A549 (cell line): ENCODE results near the gene LRRC45. TPM values are rescaled to one million over a fixed set of nuclear protein-coding genes. Genes with fewer than 3 reads are reported as not detected.

Experiments used
- ATAC-seq, 2 experiments: fragments of 200-7000 bp in 1 of 2; fragments of >200 bp in 1 of 2; cut with Nextera tagmentation in 1 of 2; cut with Tn5 transposase in 1 of 2; 3 replicates each; pipeline versions ENCODE4 v1.8.0 to v1.9.1; 2018 to 2020; ENCODE audit warnings: mild to moderate bottlenecking in 1 of 2, moderate library complexity in 1 of 2
- CTCF ChIA-PET: fragments of 300-600 bp; sonication (Branson Sonifier 250); formaldehyde crosslinking; extraction: SDS; loops from one replicate; lab custom pipeline; 2021; ENCODE audit warnings: antibody characterized with exemption, inconsistent platforms; lab: Yijun Ruan, JAX
- POLR2A ChIA-PET: fragments of 350-600 bp; formaldehyde crosslinking; extraction: SDS; loops from one replicate; lab custom pipeline; 2021; ENCODE audit warnings: antibody characterized with exemption, inconsistent platforms; lab: Yijun Ruan, JAX
- DNase-seq, 2 experiments: peaks; one replicate each; pipeline versions ENCODE4 v3.0.0 to v3.0.0-alpha.2; 2011 to 2016; ENCODE audit warnings: low read depth in 1 of 2, low spot score in 1 of 2
- FAIRE-seq: peaks from 2 replicates; lab custom pipeline; 2011; peaks lifted over from hg19 to GRCh38; lab: Jason Lieb, UNC
- H3K27ac ChIP-seq, 2 experiments: fragments of >200 bp; sonication (Bioruptor Twin); formaldehyde crosslinking; 3 replicates each; pipeline ENCODE4 v1.5.1; 2016 to 2017
- H3K4me1 ChIP-seq: fragments of >200 bp; sonication (Bioruptor Twin); formaldehyde crosslinking; 3 replicates; pipeline ENCODE4 v1.6.1; 2016
- H3K4me2 ChIP-seq: fragments of >200 bp; sonication (Bioruptor Twin); formaldehyde crosslinking; 3 replicates; pipeline ENCODE4 v1.6.1; 2016
- H3K4me3 ChIP-seq: fragments of >200 bp; sonication (Bioruptor Twin); formaldehyde crosslinking; 3 replicates; pipeline ENCODE4 v1.5.1; 2016
- H3K9me3 ChIP-seq: fragments of >200 bp; sonication (Bioruptor Twin); formaldehyde crosslinking; 3 replicates; pipeline ENCODE4 v1.6.1; 2016
- CBX2 ChIP-seq: fragments of 200-600 bp; sonication (generic); IDR thresholded peaks from 2 replicates; pipeline ENCODE4 v1.6.1; 2016; ENCODE audit warnings: low read depth, mild to moderate bottlenecking, borderline replicate concordance
- CHD2 ChIP-seq: fragments of 150-350 bp; IDR thresholded peaks from 2 replicates; pipeline ENCODE4 v1.6.1; 2014; ENCODE audit warnings: low read length; ENCODE audit not compliant: partially characterized antibody
- EHF ChIP-seq: fragments of 250-450 bp; sonication (Bioruptor Pico); IDR thresholded peaks from 2 replicates; pipeline ENCODE4 v1.5.0; 2020; ENCODE audit warnings: mild to moderate bottlenecking
- EP300 ChIP-seq, 2 experiments: fragments of >200 bp; sonication (Bioruptor Twin); formaldehyde crosslinking; IDR thresholded peaks; 2 replicates in 1 of 2; 3 replicates in 1 of 2; pipeline ENCODE4 v1.6.1; 2016 to 2017
- HDAC2 ChIP-seq: fragments of 200-600 bp; sonication (generic); IDR thresholded peaks from 2 replicates; pipeline ENCODE4 v1.6.1; 2016
- HES2 ChIP-seq: fragments of >200 bp; sonication (Bioruptor Twin); formaldehyde crosslinking; IDR thresholded peaks from 2 replicates; pipeline ENCODE4 v1.6.1; 2016
- HEYL ChIP-seq: fragments of 250-450 bp; sonication (Bioruptor Pico); IDR thresholded peaks from 2 replicates; pipeline ENCODE4 v1.8.0; 2021; ENCODE audit warnings: mild to moderate bottlenecking, moderate library complexity
- HOXB13 ChIP-seq: fragments of 250-450 bp; sonication (Bioruptor Pico); IDR thresholded peaks from 2 replicates; pipeline ENCODE4 v1.5.0; 2020; ENCODE audit warnings: low read depth, mild to moderate bottlenecking, moderate library complexity
- HOXB5 ChIP-seq: fragments of 250-450 bp; sonication (Bioruptor Pico); IDR thresholded peaks from 2 replicates; pipeline ENCODE4 v1.5.0; 2020; ENCODE audit warnings: mild to moderate bottlenecking, moderate library complexity
- MAZ ChIP-seq: fragments of 150-350 bp; IDR thresholded peaks from 2 replicates; pipeline ENCODE4 v1.6.1; 2014; ENCODE audit warnings: antibody characterized with exemption, low read depth, low read length, borderline replicate concordance
- RARB ChIP-seq: fragments of 250-450 bp; sonication (Bioruptor Pico); IDR thresholded peaks from 2 replicates; pipeline ENCODE4 v1.8.0; 2021; ENCODE audit warnings: mild to moderate bottlenecking, moderate library complexity
- RCOR1 ChIP-seq: fragments of 150-350 bp; IDR thresholded peaks from 2 replicates; pipeline ENCODE4 v1.6.1; 2014; ENCODE audit warnings: antibody characterized with exemption, low read length, low read depth
- REST ChIP-seq: fragments of 200-600 bp; sonication (generic); IDR thresholded peaks from 2 replicates; pipeline ENCODE4 v1.6.1; 2016; ENCODE audit warnings: antibody characterized with exemption, mild to moderate bottlenecking, moderate library complexity
- RFX5 ChIP-seq: fragments of 450-650 bp; IDR thresholded peaks from 2 replicates; pipeline ENCODE4 v1.7.1; 2014; ENCODE audit warnings: antibody characterized with exemption, mild to moderate bottlenecking, moderate library complexity
- RNF2 ChIP-seq: fragments of 200-600 bp; sonication (generic); IDR thresholded peaks from 2 replicates; pipeline ENCODE4 v1.6.1; 2016; ENCODE audit warnings: low read depth, mild to moderate bottlenecking, antibody characterized with exemption, moderate library complexity, borderline replicate concordance
- TP53 ChIP-seq: fragments of 250-450 bp; sonication (Bioruptor Pico); IDR thresholded peaks from 2 replicates; pipeline ENCODE4 v1.5.0; 2021; ENCODE audit warnings: mild to moderate bottlenecking, moderate library complexity
- USF2 ChIP-seq: fragments of 450-650 bp; IDR thresholded peaks from 2 replicates; pipeline ENCODE4 v1.6.1; 2014; ENCODE audit warnings: antibody characterized with exemption
- ZC3H11A ChIP-seq: fragments of 450-650 bp; IDR thresholded peaks from 2 replicates; pipeline ENCODE4 v1.6.1; 2014; ENCODE audit warnings: antibody characterized with exemption, mild to moderate bottlenecking
- ZFP36 ChIP-seq: fragments of 450-650 bp; IDR thresholded peaks from 2 replicates; pipeline ENCODE4 v1.6.1; 2014; ENCODE audit warnings: borderline replicate concordance; ENCODE audit not compliant: partially characterized antibody
- ZNF302 ChIP-seq: fragments of 250-450 bp; sonication (Bioruptor Pico); IDR thresholded peaks from 2 replicates; pipeline ENCODE4 v1.9.0; 2021; ENCODE audit warnings: inconsistent platforms, mild to moderate bottlenecking, moderate library complexity
- WGBS: methylation state at CpG from one replicate; pipeline ENCODE4 v1.1.6; 2017; ENCODE audit errors: missing lambda C conversion rate; 5-methylcytosine and 5-hydroxymethylcytosine counted together
- polyA plus RNA-seq, 4 experiments: library from polyadenylated mRNA; depleted of rRNA in 3 of 4; stranded (reverse); fragments of >200 nt; fragmentation: RNase III in 1 of 4; extraction: RNeasy Plus Mini Kit Qiagen cat#74134 plus additional on column Dnase treatment in 1 of 4; gene quantifications; 2 replicates in 3 of 4; 3 replicates in 1 of 4; pipeline ENCODE4 v1.2.3, GENCODE V29; 2011 to 2017
- TF ChIP-seq, protein P1 (sequence below): IDR thresholded peaks from 2 replicates; pipeline ENCODE4 v1.6.1; 2012

LRRC45 gene
- polyA plus RNA-seq, 2 of the 4 experiments (the other 2 are of a cell fraction), result 6.4 to 24.5 TPM

GRCh38 chr17:82062076-82062983 is 39.2 kb downstream of the LRRC45 start:
- no peak for DNase-seq
- Histone ChIP-seq H3K27ac (no peak overlapping the region), H3K4me3 (no peak overlapping the region), H3K9me3 (no peaks in the 10 kb centered on the region), H3K4me1 (peaks cover 19% of the 10 kb centered on the region), H3K4me2 (no peak overlapping the region)
- WGBS, result 89% methylated on average over 20 of the region's 24 CpGs
- FAIRE-seq, result no peak
- TF ChIP-seq EP300 (IDR thresholded peaks at IDR 0.05), result no peak
- TF ChIP-seq TP53, result no peak
- no peak for TF ChIP-seq ZNF302 (CRISPR knock-in tag)
- no peak for TF ChIP-seq ZFP36
- no peak for TF ChIP-seq HOXB13
- TF ChIP-seq, protein P1, sequence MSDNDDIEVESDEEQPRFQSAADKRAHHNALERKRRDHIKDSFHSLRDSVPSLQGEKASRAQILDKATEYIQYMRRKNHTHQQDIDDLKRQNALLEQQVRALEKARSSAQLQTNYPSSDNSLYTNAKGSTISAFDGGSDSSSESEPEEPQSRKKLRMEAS, result no peak
- no peak for TF ChIP-seq REST
- TF ChIP-seq HES2, result no peak
- no peak for TF ChIP-seq RFX5
- TF ChIP-seq RCOR1, result no peak
- no peak for TF ChIP-seq HOXB5 (CRISPR knock-in tag)
- TF ChIP-seq CHD2, result no peak
- no peak for TF ChIP-seq EHF
- no peak for TF ChIP-seq CBX2
- TF ChIP-seq RARB (CRISPR knock-in tag), result no peak
- no peak for TF ChIP-seq MAZ
- TF ChIP-seq ZC3H11A, result no peak
- no peak for TF ChIP-seq USF2
- peak; percentile 27 to 33; a peak in 4 of 6 replicates for ATAC-seq
- POLR2A ChIA-PET, result interaction anchor here (1.0 kb wide), 1 partner anchor 36 kb away, joined by 4 read pairs; no protein-coding TSS in a partner anchor
- CTCF ChIA-PET, result interaction anchor here (0.6 to 21.7 kb wide), 7 partner anchors 10 to 102 kb away, joined by 3 to 191 read pairs (median 3); partner anchors contain the start of genes DCXR, GPS1, NOTUM and RAC3

- DNase-seq (no peak), ATAC-seq (no peak), FAIRE-seq (no peak)
- CTCF ChIA-PET, result interaction anchor here (0.6 to 21.7 kb wide), 5 partner anchors 25 to 103 kb away, joined by 3 to 191 read pairs (median 13); partner anchors contain the start of genes DCXR, NOTUM and RAC3
- no peak overlapping the region for H3K4me3 ChIP-seq
- POLR2A ChIA-PET, result interaction anchor here (1.0 kb wide), 1 partner anchor 36 kb away, joined by 4 read pairs; no protein-coding TSS in a partner anchor
- TF ChIP-seq RNF2 (no peak), HDAC2 (no peak), USF2 (no peak), HEYL (CRISPR knock-in tag) (no peak)
- TF ChIP-seq, protein P1, result no peak
- 94% methylated on average over 9 of the region's 9 CpGs for WGBS
- no peak overlapping the region for H3K4me2 ChIP-seq
- H3K4me1 ChIP-seq, result peaks cover 19% of the 10 kb centered on the region
- no peaks in the 10 kb centered on the region for H3K9me3 ChIP-seq
- H3K27ac ChIP-seq, result no peak overlapping the region
These were observed 39.9 kb downstream of the LRRC45 start for GRCh38 chr17:82062984-82063368.
